HEK293 (cell line): ENCODE data around the gene CPEB4.
A peak's percentile ranks its signal among the peaks of the same experiment; 100 is the strongest.

ENCODE experiments used
- CTCF ChIA-PET: fragments of 350-600 bp; formaldehyde crosslinking; extraction: SDS; loops from one replicate; lab custom pipeline; 2021; ENCODE audit warnings: antibody characterized with exemption; lab: Yijun Ruan, JAX
- POLR2A ChIA-PET: fragments of 300-600 bp; formaldehyde crosslinking; extraction: SDS; loops from one replicate; lab custom pipeline; 2020; ENCODE audit warnings: antibody characterized with exemption, inconsistent platforms; lab: Yijun Ruan, JAX
- H3K27ac ChIP-seq: fragments of 200-500 bp; sonication (Bioruptor generic); 2 replicates; pipeline ENCODE4 v1.5.1; 2014; ENCODE audit warnings: low read depth, low read length, control low read depth, inconsistent platforms; ENCODE audit errors: extremely low read depth
- H3K36me3 ChIP-seq, 2 experiments: fragments of 200-500 bp in 1 of 2; sonication (Bioruptor generic) in 1 of 2; 1 replicate in 1 of 2; 2 replicates in 1 of 2; pipeline ENCODE4 v1.5.1; 2014 to 2017; ENCODE audit warnings: inconsistent platforms in 2 of 2, low read length in 2 of 2; ENCODE audit not compliant: control insufficient read depth in 2 of 2, insufficient read depth in 1 of 2
- H3K4me1 ChIP-seq: fragments of 200-500 bp; sonication (Bioruptor generic); 2 replicates; pipeline ENCODE4 v1.5.1; 2014; ENCODE audit warnings: mild to moderate bottlenecking, low read length, inconsistent platforms; ENCODE audit not compliant: control insufficient read depth, insufficient read depth
- H3K4me3 ChIP-seq: 2 replicates; pipeline ENCODE4 v1.5.1; 2011; ENCODE audit warnings: low read depth, mild to moderate bottlenecking, control low read depth, low read length, moderate library complexity
- H3K9me3 ChIP-seq: fragments of 200-500 bp; sonication (Bioruptor generic); 2 replicates; pipeline ENCODE4 v1.5.1; 2014; ENCODE audit warnings: low read depth, low read length, inconsistent platforms; ENCODE audit not compliant: control insufficient read depth, insufficient read depth
- ATF2 ChIP-seq: fragments of 450-650 bp; formaldehyde crosslinking; IDR thresholded peaks from 2 replicates; pipeline ENCODE4 v1.5.1; 2016; ENCODE audit warnings: missing biosample characterization, missing genetic modification characterization, low read depth
- GLIS1 ChIP-seq: fragments of 450-650 bp; formaldehyde crosslinking; IDR thresholded peaks from 2 replicates; pipeline ENCODE4 v1.5.1; 2016; ENCODE audit warnings: missing biosample characterization, missing genetic modification characterization
- MYNN ChIP-seq: fragments of 450-650 bp; formaldehyde crosslinking; IDR thresholded peaks from 2 replicates; pipeline ENCODE4 v1.5.1; 2016; ENCODE audit warnings: missing biosample characterization, missing genetic modification characterization, borderline replicate concordance
- MZF1 ChIP-seq: fragments of 450-650 bp; formaldehyde crosslinking; IDR thresholded peaks from 2 replicates; pipeline ENCODE4 v1.5.1; 2017; ENCODE audit warnings: missing biosample characterization, missing genetic modification characterization, borderline replicate concordance
- PRDM6 ChIP-seq: fragments of 450-650 bp; formaldehyde crosslinking; IDR thresholded peaks from 2 replicates; pipeline ENCODE4 v1.5.1; 2017; ENCODE audit warnings: missing biosample characterization, missing genetic modification characterization
- RBAK ChIP-seq: fragments of 450-650 bp; formaldehyde crosslinking; IDR thresholded peaks from 2 replicates; pipeline ENCODE4 v1.5.1; 2016; ENCODE audit warnings: missing biosample characterization, missing genetic modification characterization
- SALL2 ChIP-seq: fragments of 450-650 bp; formaldehyde crosslinking; IDR thresholded peaks from 2 replicates; pipeline ENCODE4 v1.5.0; 2017; ENCODE audit warnings: missing biosample characterization, mild to moderate bottlenecking, missing genetic modification characterization, borderline replicate concordance
- SCRT1 ChIP-seq: fragments of 450-650 bp; formaldehyde crosslinking; IDR thresholded peaks from 2 replicates; pipeline ENCODE4 v1.5.1; 2016; ENCODE audit warnings: missing biosample characterization, missing genetic modification characterization, borderline replicate concordance
- SCRT2 ChIP-seq: fragments of 450-650 bp; formaldehyde crosslinking; IDR thresholded peaks from 2 replicates; pipeline ENCODE4 v1.5.1; 2016; ENCODE audit warnings: missing biosample characterization, missing genetic modification characterization
- SETDB1 ChIP-seq: IDR thresholded peaks from one replicate; pipeline ENCODE4 v1.6.1; 2017; ENCODE audit warnings: mild to moderate bottlenecking, low read length, moderate library complexity, mixed read lengths; ENCODE audit not compliant: insufficient read length
- ZBTB17 ChIP-seq: fragments of 450-650 bp; formaldehyde crosslinking; IDR thresholded peaks from 2 replicates; pipeline ENCODE4 v1.5.1; 2016; ENCODE audit warnings: missing biosample characterization, missing genetic modification characterization
- ZBTB21 ChIP-seq: fragments of 450-650 bp; formaldehyde crosslinking; IDR thresholded peaks from 2 replicates; pipeline ENCODE4 v1.5.1; 2017; ENCODE audit warnings: missing biosample characterization, missing genetic modification characterization
- ZFHX2 ChIP-seq: fragments of 450-650 bp; formaldehyde crosslinking; conservative IDR thresholded peaks from 2 replicates; pipeline ENCODE4 v1.5.1; 2016; ENCODE audit warnings: missing biosample characterization, missing genetic modification characterization
- ZNF114 ChIP-seq: fragments of 450-650 bp; formaldehyde crosslinking; IDR thresholded peaks from 2 replicates; pipeline ENCODE4 v1.5.0; 2017; ENCODE audit warnings: missing biosample characterization, missing genetic modification characterization
- ZNF175 ChIP-seq: fragments of 450-650 bp; formaldehyde crosslinking; IDR thresholded peaks from 2 replicates; pipeline ENCODE4 v1.5.1; 2016; ENCODE audit warnings: missing biosample characterization, missing genetic modification characterization
- ZNF223 ChIP-seq: fragments of 450-650 bp; formaldehyde crosslinking; IDR thresholded peaks from 2 replicates; pipeline ENCODE4 v1.5.1; 2016; ENCODE audit warnings: missing biosample characterization, missing genetic modification characterization
- ZNF654 ChIP-seq: fragments of 450-650 bp; formaldehyde crosslinking; IDR thresholded peaks from 2 replicates; pipeline ENCODE4 v1.5.1; 2016; ENCODE audit warnings: low read depth, missing biosample characterization, missing genetic modification characterization
- TF ChIP-seq, protein P1 (sequence below): fragments of 450-650 bp; formaldehyde crosslinking; IDR thresholded peaks from 2 replicates; pipeline ENCODE4 v1.5.1; 2016; ENCODE audit warnings: missing biosample characterization, missing genetic modification characterization
- TF ChIP-seq, protein P2 (sequence below): fragments of 450-650 bp; formaldehyde crosslinking; IDR thresholded peaks from 2 replicates; pipeline ENCODE4 v1.5.1; 2016; ENCODE audit warnings: missing biosample characterization, missing genetic modification characterization

CPEB4 gene

DNA sequence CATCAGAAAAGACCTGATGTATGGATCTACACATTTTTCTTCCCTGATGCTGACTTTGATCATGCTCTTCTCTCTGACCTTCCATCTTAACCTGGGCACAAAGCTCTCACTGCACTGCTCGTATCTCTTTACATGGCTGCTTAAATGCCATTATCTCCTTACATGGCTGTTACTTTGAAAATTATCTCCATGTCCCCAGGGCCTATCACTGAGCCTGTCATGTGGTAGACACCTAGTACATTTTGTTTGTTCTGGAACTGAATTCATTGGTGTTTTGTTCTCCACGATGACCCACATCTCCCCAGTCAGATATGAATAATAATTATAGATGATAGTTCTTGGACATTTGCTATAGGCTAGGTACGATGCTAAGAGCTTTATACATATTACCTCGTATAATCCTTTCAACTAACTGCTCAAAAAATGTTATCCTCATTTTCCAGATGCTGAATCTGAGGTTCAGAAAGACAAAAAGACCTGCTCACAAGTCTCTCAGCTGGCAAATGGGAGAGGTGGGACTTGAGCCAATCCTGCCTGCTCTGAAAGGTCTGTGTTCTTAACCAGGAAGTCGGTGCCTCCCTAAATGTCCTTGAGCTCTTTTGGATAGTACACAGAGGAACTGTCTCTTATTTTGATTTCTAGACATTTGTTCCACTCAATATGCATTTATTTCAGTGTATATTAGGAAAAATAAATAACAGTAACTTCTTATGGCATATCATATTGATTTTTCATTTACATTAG lies 9.8 kb upstream of the CPEB4 start:
- Histone ChIP-seq H3K4me1 (no peaks in the 10 kb centered on the region), H3K27ac (no peak overlapping the region), H3K36me3 (no peaks in the 10 kb centered on the region), H3K9me3 (no peaks in the 10 kb centered on the region), H3K4me3 (no peak overlapping the region)
- TF ChIP-seq PRDM6 (no peak), ZNF654 (tag by site-specific recombination) (no peak), ZFHX2 (no peak), SCRT1 (tag by site-specific recombination) (no peak), ZBTB17 (no peak), RBAK (no peak), ZNF175 (tag by site-specific recombination) (no peak), SETDB1 (no peak), ATF2 (no peak), MYNN (tag by site-specific recombination) (no peak), GLIS1 (tag by site-specific recombination) (no peak)
- TF ChIP-seq, protein P1, sequence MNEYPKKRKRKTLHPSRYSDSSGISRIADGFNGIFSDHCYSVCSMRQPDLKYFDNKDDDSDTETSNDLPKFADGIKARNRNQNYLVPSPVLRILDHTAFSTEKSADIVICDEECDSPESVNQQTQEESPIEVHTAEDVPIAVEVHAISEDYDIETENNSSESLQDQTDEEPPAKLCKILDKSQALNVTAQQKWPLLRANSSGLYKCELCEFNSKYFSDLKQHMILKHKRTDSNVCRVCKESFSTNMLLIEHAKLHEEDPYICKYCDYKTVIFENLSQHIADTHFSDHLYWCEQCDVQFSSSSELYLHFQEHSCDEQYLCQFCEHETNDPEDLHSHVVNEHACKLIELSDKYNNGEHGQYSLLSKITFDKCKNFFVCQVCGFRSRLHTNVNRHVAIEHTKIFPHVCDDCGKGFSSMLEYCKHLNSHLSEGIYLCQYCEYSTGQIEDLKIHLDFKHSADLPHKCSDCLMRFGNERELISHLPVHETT, result no peak
- TF ChIP-seq, protein P2, sequence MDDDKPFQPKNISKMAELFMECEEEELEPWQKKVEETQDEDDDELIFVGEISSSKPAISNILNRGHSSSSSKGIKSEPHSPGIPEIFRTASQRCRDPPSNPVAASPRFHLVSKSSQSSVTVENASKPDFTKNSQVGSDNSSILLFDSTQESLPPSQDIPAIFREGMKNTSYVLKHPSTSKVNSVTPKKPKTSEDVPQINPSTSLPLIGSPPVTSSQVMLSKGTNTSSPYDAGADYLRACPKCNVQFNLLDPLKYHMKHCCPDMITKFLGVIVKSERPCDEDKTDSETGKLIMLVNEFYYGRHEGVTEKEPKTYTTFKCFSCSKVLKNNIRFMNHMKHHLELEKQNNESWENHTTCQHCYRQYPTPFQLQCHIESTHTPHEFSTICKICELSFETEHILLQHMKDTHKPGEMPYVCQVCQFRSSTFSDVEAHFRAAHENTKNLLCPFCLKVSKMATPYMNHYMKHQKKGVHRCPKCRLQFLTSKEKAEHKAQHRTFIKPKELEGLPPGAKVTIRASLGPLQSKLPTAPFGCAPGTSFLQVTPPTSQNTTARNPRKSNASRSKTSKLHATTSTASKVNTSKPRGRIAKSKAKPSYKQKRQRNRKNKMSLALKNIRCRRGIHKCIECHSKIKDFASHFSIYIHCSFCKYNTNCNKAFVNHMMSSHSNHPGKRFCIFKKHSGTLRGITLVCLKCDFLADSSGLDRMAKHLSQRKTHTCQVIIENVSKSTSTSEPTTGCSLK (tag by site-specific recombination), result no peak
- CTCF ChIA-PET, result interaction anchor here (0.9 kb wide), 1 partner anchor 938 kb away, joined by 3 read pairs; no protein-coding TSS in a partner anchor
- POLR2A ChIA-PET, result no interaction called here

DNA sequence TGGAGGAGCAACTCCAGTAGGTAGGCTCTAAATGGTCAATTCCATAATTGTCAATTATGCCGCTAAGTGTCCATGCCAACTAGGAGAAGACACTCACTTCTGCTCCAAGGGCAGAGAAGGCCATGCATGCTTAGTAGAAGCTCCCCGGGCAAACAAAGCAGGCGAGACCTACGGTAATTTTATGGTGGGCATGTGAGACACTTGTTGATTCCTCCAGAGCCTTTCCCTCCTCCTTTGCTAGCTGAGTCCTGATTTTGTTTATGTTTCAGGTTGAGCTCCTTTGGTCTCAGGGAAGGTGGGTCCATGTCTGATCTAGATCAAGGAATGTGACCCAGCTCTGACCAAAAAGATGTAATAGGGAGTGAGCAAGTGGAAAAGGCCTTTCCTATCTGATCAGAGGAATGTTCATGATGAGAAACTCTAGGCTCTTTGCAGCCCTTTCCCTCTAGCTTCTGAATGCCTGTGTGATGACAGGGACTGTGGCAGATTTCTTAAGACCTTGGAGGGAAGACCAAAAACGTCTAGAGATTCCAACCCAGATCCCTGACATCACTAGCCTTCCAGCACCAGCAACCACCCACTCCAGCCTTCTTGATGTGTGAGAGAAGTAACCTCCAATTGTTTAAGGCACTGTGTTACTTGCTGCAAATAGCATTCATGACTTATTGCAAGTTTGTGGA lies 7.7 kb upstream of the CPEB4 start:
- Histone ChIP-seq H3K9me3 (no peaks in the 10 kb centered on the region), H3K36me3 (no peaks in the 10 kb centered on the region), H3K4me3 (no peak overlapping the region), H3K27ac (no peak overlapping the region), H3K4me1 (no peaks in the 10 kb centered on the region)
- ChIA-PET CTCF (no interaction called here), POLR2A (interaction anchor here (1.0 kb wide), 1 partner anchor 7 kb away, joined by 4 read pairs; no protein-coding TSS in a partner anchor)
- TF ChIP-seq SETDB1 (no peak), ZBTB21 (tag by site-specific recombination) (no peak), ZNF223 (tag by site-specific recombination) (no peak), SALL2 (tag by site-specific recombination) (no peak), SCRT1 (tag by site-specific recombination) (peak; percentile 78; the same call in 1 of the 2 replicates), SCRT2 (tag by site-specific recombination) (peak; percentile 91), ZNF114 (tag by site-specific recombination) (no peak), MZF1 (tag by site-specific recombination) (no peak), MYNN (tag by site-specific recombination) (no peak)
